HG03108 (cell line): ENCODE results near the gene RBM10.
A peak's percentile ranks its signal among the peaks of the same experiment; 100 is the strongest.

Source experiments
- ATAC-seq: cut with Tn5 transposase; IDR thresholded peaks from one replicate; pipeline ENCODE4 v1.9.1; 2021; ENCODE audit warnings: moderate library complexity; ENCODE audit not compliant: unreplicated experiment

RBM10 gene

DNA sequence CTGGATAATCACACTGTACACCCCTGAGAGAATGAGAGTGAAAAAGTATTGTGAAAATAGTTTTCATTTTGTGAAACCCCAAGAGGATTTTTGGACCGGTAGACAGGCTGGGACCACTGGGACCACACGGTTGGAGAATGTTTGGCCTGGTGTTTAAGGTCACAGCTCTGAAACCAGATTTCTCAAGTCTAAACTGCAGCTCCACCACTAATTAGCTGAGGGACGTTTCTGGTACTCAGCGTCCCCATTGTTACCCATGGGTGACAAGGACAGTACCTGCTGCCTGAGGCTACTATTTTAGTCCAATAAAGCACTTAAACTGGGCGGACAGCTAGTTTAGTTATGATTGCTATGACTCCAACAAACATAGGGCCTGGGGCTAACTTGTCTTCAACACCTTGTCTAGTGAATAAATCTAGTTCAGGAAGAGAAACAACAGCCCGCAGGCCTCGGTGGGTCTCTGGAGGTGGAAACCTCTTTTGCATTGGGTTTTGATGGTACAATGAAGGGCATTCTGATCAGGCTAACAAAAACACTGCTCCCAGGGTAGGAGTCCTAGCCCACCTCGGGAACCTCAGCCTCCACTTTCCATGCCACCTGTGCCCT is 87.3 kb downstream of the RBM10 start:
- no peak for ATAC-seq

DNA sequence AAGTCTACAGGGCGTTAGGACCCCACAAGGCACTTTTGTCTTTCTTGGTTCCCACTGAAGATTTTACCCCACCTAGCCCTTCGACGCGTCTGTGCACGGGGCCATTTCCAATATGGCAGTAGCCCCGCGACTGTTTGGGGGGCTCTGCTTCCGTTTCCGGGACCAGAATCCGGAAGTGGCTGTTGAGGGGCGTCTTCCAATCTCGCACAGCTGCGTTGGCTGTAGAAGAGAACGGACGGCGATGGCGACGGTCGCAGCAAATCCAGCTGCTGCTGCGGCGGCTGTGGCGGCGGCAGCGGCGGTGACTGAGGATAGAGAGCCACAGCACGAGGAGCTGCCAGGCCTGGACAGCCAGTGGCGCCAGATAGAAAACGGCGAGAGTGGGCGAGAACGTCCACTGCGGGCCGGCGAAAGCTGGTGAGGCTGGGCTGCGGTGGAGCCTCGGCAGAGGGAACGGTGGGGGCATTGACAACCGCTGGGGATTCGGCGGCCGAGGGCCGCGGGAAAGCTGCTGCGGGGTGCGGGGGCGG is 87.8 kb downstream of the RBM10 start, which contains the start of gene USP11:
Gene USP11, plus strand, starts transcription at position 207 of the 530 bp plus-strand sequence. Its CDS starts 35 bp downstream, at position 242.
- ATAC-seq: peak; percentile 2

DNA sequence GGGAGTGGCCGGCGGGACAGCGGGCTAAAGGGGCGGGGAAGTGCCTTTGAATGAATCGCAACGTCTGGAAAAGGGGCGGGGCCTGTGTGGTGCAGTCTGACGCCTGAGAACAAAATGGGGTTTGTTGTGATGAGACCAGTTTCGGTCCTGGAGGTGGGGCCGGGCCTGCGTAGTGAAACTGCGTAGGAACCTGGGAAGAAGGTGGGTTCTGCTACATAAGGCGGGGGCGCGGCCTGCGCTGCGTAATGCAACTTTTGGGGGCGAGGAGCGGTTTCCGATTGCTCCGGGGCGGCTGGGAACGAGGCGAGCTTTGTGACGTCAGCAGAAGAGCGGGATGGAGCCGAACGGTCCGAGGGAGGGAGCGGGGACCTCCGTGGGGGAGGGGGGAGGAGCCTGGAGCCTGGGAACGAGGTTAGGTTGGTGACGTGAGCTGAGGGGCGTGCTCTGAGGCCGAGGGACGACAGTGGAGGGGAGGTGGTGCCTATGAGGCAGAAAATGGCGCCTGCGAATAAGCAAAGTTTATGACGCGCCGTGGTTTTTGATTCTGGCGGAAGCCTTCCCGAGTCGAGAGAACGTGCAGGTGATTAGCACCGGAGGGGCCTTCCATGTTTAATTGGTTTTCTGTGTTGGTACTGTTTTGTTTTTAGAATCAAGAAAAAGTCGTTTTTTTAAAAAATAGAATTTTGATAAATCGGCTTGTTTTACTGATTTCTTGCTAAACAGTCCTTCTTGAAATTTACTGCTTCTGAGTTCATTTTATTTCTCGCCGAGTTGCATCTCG is 88.5 kb downstream of the RBM10 start:
- ATAC-seq: peak; percentile 84

DNA sequence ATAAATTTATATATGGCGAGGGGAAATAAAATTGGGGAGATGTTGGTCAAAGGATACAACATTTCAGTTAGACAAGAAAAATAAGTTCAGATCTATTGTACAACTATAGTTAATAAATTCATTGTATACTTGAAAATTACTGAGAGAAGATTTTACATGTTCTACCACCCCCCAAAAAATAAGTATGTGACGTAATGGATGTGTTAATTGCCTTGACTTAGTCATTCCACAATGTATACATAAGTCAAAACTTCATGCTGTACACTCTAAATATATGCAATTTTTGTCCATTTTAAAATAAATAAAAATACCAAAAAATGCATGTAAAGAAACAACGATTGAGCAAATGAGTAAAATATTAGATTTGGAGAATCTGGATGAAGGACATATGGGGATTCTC is 89.6 kb downstream of the RBM10 start:
- ATAC-seq: no peak

DNA sequence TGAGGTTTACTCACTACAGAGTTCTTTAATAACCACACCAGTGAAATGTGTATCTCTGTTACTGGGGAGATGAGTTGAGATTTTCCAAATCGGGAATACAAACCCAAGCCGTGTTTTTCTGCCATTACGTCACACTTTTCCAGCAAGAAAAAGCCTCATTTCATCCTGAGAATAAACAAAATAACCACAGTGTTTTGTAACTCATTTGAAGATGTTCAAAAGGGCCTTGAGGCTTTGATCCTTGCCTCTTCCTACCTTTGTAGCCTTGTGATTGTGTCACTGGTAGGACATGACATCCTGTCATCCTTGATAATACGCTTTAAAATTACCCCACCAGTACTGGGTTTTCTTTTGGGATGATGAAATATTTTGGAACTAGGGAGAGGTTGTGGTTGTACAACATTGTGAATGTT is 90.7 kb downstream of the RBM10 start:
- ATAC-seq: no peak
